ENCODE data around the gene MCC. TPM values are rescaled to one million over a fixed set of nuclear protein-coding genes. Genes with fewer than 3 reads are reported as not detected.

The MCC gene
- total RNA-seq, 1 donor from 2014 or later = 14.0 TPM

DNA sequence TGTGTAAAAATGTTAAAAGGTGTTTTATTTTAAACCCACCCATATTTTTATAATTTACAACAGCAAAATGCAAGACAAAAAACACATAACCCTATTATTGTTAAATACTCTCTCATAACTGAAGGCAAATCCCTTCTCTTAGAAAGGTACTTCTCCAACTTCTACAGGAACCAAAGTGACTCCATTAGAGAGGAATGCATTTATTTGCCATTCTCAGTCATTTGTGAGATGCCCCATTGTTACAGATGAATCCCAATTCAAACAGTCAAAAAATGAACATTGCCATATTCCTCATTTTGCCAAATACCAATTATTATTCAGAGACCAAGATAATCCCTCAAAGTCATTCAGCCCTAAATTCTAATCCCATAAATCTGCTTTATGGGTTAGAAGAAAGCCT lies 229.2 kb downstream of the MCC start:
- Mint-ChIP-seq H3K36me3 (ENCODE audit: unreplicated experiment) (no peaks in the 10 kb centered on the region), H3K27me3 (ENCODE audit: unreplicated experiment) (no peaks in the 10 kb centered on the region), H3K9me3 (ENCODE audit: unreplicated experiment) (no peaks in the 10 kb centered on the region), H3K4me1 (ENCODE audit: unreplicated experiment) (peaks cover 13% of the 10 kb centered on the region), H3K27ac (ENCODE audit: unreplicated experiment) (no peak overlapping the region), H3K4me3 (ENCODE audit: unreplicated experiment) (no peak overlapping the region)
- no peak for TF ChIP-seq CTCF (IDR thresholded peaks at IDR 0.05)
- no peak for DNase-seq (ENCODE audit: extremely low spot score, unreplicated experiment)

GRCh38 chr5:113257545-113257944 lies 230.7 kb downstream of the MCC start:
- TF ChIP-seq CTCF (IDR thresholded peaks at IDR 0.05) = no peak
- Mint-ChIP-seq H3K27me3 (ENCODE audit: unreplicated experiment) (no peaks in the 10 kb centered on the region), H3K9me3 (ENCODE audit: unreplicated experiment) (no peaks in the 10 kb centered on the region), H3K4me3 (ENCODE audit: unreplicated experiment) (no peak overlapping the region), H3K4me1 (ENCODE audit: unreplicated experiment) (peaks cover 13% of the 10 kb centered on the region), H3K36me3 (ENCODE audit: unreplicated experiment) (no peaks in the 10 kb centered on the region), H3K27ac (ENCODE audit: unreplicated experiment) (no peak overlapping the region)
- no peak for DNase-seq (ENCODE audit: extremely low spot score, unreplicated experiment)

GRCh38 chr5:113256671-113257452 lies 231.4 kb downstream of the MCC start:
- TF ChIP-seq CTCF (IDR thresholded peaks at IDR 0.05) = no peak
- no peak overlapping the region for H3K4me3 Mint-ChIP-seq (ENCODE audit: unreplicated experiment)
- DNase-seq (ENCODE audit: extremely low spot score, unreplicated experiment) = no peak
- no peaks in the 10 kb centered on the region for H3K36me3 Mint-ChIP-seq (ENCODE audit: unreplicated experiment)
- H3K9me3 Mint-ChIP-seq (ENCODE audit: unreplicated experiment) = no peaks in the 10 kb centered on the region
- no peak overlapping the region for H3K27ac Mint-ChIP-seq (ENCODE audit: unreplicated experiment)
- peaks cover 13% of the 10 kb centered on the region for H3K4me1 Mint-ChIP-seq (ENCODE audit: unreplicated experiment)
- H3K27me3 Mint-ChIP-seq (ENCODE audit: unreplicated experiment) = no peaks in the 10 kb centered on the region

DNA sequence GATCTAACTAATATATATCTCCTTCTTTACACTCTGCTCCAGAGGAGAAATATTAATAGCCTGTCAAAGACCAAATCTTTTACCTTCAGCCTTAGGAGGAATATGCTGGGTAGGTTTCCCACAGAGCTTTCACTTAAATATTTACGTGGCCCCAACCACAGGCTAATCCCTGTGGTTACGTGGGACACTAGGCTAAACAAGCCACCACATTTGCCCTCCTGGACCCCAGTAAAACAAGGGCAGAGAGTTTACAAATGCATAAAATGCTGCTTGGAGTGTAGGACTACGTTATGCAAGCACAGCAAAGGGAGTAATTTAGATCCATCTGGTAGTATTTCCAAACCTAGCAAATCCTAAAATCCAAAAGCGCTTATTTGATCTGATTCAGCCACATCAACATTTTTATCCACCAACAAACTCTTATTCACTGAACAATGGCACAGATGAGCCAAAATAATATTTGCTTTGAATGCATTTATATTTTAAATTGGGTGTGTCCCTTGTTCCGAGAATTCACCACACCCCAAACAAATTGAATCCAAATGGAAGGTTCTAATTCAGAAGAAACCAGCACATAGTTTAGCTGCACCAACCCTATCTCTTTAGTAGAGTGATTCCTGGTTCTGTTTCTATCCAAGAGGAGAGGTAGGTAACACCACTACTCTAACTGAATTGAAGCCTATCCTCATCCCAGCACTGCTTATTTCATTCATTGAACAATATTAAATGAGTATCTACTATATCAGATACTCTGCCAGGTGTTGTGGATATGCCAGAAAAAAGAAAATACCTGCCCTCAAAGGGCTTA lies 232.5 kb downstream of the MCC start:
- no peak for TF ChIP-seq CTCF (IDR thresholded peaks at IDR 0.05)
- H3K4me3 Mint-ChIP-seq (ENCODE audit: unreplicated experiment) = no peak overlapping the region
- peaks cover 19% of the 10 kb centered on the region for H3K4me1 Mint-ChIP-seq (ENCODE audit: unreplicated experiment)
- H3K36me3 Mint-ChIP-seq (ENCODE audit: unreplicated experiment) = no peaks in the 10 kb centered on the region
- no peaks in the 10 kb centered on the region for H3K9me3 Mint-ChIP-seq (ENCODE audit: unreplicated experiment)
- DNase-seq (ENCODE audit: extremely low spot score, unreplicated experiment) = no peak
- H3K27me3 Mint-ChIP-seq (ENCODE audit: unreplicated experiment) = no peaks in the 10 kb centered on the region
- no peak overlapping the region for H3K27ac Mint-ChIP-seq (ENCODE audit: unreplicated experiment)

GRCh38 chr5:113255105-113255504 lies 233.1 kb downstream of the MCC start:
- TF ChIP-seq CTCF (IDR thresholded peaks at IDR 0.05) = no peak
- Mint-ChIP-seq H3K9me3 (ENCODE audit: unreplicated experiment) (no peaks in the 10 kb centered on the region), H3K27ac (ENCODE audit: unreplicated experiment) (no peak overlapping the region), H3K27me3 (ENCODE audit: unreplicated experiment) (no peaks in the 10 kb centered on the region), H3K4me1 (ENCODE audit: unreplicated experiment) (peaks cover 26% of the 10 kb centered on the region), H3K36me3 (ENCODE audit: unreplicated experiment) (no peaks in the 10 kb centered on the region), H3K4me3 (ENCODE audit: unreplicated experiment) (no peak overlapping the region)
- DNase-seq (ENCODE audit: extremely low spot score, unreplicated experiment) = no peak

All from osteocyte (in vitro differentiated cells).